Right ventricle myocardium inferior (tissue), 1 donor: ENCODE measurements around the gene ENO1. TPM values are rescaled to one million over a fixed set of nuclear protein-coding genes. Genes with fewer than 3 reads are reported as not detected.

Experiments used
- ATAC-seq: fragments of 200-7000 bp; cut with Tn5 transposase; one replicate; pipeline ENCODE4 v1.9.1; 2020; ENCODE audit warnings: mild to moderate bottlenecking, moderate library complexity
- DNase-seq: peaks from one replicate; pipeline ENCODE4 v3.0.0; 2021; ENCODE audit errors: missing footprints
- intact Hi-C: fragments of 100-400 bp; cut with DNase I; formaldehyde crosslinking; loops from one replicate; pipeline ENCODE4 v1.11.0; 2022
- total RNA-seq: library from RNA; stranded (reverse); fragmentation: NEBNext Ultra II Directional; extraction: Animal tissue kit (Norgen Biotek cat#: 25700); gene quantifications from one replicate; pipeline ENCODE4 v1.2.1, GENCODE V29; 2021
- donor health status: DM: no; HTN: yes; CAD: no; lungs with severe emphysema.

The ENO1 gene
- total RNA-seq, 1 donor from 2014 or later, result 169 TPM

DNA sequence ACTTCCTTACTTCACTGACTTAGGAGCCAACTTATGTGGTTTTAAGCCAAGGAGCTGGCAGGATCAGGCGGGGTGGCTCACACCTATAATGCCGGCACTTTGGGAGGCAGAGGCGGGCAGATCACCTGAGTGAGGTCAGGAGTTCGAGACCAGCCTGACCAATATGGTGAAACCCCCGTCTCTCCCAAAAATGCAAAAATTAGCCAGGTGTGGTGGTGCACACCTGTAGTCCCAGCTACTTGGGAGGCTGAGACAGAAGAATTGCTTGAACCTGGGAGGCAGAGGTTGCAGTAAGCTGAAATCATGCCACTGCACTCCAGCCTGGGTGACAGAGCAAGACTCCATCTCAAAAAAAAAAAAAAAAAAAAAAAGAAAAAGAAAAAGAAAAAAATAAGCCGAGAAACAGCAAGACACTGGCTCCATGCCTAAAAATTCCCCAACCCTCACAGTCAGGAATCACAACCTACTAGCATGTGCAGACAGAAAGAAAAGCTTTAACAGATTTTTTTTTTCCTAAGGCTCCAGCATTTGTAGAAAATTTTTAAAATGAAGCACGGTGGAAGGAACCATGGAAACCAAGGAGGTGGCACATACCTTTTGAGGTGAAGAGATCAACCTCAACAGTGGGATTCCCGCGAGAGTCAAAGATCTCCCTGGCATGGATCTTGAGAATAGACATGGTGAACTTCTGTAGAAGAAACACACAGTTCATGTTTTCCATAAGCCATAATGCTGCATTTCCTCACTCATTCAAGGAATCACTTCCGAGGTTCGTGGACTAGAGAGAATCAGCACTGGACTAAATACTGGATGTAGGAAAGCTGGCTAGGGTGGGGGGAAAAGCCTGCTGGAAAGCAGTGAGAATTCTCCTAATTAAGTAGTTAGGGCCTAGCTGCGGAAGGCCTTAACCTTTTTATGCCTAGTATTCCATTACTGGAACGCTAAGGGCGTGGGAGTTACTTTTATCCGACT, 4.0 kb downstream of the ENO1 start:
- intact Hi-C loops, result no loop called here
- ATAC-seq (no peak), DNase-seq (no peak)

DNA sequence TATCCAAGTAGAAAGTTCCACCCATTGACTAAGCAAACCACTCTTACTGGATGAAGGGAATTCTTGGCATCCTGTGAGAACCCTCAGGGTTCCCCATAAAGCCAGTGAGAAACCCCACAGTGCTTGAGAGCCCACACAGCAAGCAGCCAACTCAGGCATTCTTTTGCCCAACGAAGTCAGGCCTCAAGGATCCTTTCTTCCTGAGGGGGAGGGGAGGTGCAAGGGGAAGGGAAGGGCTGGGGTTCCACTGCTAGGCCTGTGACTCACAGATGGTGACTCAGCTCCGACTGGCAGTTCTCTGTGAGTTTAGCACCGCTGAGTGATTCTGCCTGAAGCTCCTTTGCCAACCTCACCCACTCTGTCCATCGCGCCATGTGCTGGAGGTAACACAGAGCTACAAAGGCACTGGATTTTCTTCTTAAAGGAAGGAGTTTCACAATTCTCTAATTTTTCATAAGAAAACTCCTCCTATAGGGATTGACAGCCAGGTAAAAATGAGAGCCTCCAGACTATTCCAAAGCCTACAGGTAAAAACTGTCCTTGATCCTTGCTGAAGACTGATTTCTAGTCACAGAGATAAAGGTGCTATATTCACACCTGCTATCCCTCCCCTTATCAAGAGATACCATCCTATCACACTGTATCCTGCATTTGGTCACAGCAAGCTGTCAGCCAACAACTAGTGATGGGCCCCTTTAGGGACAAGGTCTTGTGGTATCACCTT, 4.8 kb downstream of the ENO1 start:
- ATAC-seq, result peak; percentile 26
- peak; percentile 86 for DNase-seq
- intact Hi-C loops, result no loop called here

DNA sequence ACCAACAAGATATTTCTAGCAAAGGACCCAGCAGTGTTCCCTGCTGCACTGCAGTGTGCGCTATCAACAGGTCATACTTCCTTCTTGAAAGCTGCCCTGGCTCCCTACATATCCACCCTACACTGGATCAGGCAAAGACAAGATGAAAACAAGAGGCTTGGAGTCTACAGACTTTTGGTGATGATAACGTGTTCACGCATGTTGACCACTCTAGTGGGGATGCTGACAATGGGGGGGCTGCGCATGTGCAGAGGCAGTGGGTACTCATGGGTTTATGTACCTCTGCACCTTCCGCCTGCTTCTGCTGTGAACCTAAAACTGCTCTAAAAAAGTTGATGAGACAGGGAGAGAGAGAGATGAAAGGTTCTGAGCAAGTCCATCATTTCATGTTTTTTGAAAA, 5.5 kb downstream of the ENO1 start:
- intact Hi-C loops, result no loop called here
- ATAC-seq (no peak), DNase-seq (no peak)

DNA sequence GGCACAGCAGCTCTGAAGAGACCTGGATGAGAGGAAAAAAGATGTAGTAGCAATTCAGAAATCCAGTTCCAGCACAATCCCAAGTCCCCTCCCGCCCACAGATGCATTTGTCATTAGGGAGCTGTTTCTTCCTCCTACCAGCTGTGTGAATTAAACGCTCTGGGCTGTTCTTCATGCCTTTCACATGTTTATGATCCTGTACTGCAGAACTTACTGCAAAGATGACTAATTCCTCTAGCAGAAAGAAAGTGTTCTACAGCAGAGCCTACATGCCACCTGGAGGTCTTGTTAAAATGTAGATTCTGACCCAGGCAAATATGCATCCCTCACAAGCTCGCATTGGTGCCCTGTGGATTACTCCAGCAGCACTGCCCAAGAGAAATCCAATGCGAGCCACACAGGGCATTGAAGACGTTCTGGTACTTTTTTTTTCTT, 6.5 kb downstream of the ENO1 start:
- ATAC-seq (no peak), DNase-seq (no peak)
- intact Hi-C loops, result no loop called here

DNA sequence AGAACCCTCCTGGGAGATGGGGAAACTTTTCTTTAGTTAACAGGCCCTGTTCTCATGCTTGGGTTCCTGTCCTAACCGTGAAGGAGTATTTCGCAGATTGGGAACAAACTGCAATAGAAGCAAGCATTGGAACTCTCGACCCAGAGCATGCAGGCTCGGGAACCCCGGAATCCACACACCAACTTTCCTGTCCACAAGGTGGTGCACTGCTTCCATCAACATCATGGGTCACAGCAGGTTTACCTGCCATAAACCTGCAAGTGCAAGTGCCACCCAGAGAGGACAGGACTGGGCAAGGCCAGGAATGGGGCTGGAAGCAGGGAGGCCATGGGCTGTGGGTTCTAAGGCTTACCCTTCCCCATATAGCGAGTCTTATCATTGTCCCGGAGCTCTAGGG, 6.9 kb downstream of the ENO1 start:
- DNase-seq, result no peak
- intact Hi-C loops, result no loop called here
- no peak for ATAC-seq

DNA sequence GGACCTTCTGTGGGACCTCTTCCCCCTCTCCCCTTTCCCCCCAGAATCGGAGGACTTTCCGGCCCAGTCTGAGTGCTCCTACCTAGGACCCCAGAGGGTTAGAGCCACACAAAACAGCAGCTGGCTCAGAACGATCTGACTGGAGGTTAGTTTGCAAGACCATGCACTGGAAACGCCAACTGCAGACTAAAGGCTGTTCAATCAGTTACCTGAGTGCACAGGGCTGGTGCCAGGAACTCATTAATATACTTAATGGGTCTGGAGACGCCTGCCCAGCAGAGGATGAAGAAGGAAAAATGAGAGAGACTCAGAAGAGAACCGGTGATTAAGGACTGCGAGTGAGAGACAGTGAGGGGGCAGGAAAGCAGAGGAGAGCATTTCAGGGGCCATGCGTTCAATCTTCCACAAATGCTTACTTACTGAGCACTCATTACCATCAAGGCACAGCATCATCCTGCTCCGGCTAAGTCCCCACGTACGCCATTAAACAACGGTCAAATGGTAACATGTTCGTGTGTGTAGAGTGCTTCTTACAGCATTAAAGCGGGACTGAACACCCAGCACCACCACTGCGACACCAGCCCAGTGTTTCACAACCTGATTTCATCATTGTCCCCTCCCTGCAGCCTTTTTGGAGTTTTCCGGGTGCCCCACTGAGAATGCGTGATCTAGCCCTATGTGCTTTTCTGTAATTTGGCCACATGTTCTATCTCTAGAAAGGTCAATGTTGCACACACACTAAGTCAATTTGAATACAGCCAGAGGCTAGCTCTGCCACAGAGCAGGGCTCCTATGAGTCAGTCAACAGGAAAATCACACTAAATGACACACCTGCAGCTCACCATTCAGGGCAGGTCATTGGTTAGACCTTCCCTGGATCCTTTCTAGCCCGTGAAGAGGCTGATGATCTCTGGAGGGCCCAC, 7.6 kb downstream of the ENO1 start:
- ATAC-seq, result no peak
- no peak for DNase-seq
- intact Hi-C loops, result no loop called here

DNA sequence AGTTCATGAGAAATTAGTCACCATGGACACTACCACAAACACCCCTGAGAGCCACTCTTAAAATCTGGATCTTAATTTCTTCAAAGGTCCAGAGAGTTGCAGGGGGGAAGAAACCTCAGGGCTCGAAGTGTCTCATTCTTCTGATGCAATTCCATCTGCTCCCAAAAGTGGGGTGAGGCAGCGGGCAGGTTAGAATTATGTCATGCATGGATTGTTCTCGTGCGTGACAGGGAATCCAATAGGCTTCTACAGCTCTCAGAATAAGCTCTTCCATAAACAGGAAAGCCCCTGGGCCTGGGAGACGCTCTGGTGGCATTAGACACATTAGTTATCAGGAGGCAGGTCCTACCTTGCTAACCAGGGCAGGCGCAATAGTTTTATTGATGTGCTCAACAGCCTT, 8.4 kb downstream of the ENO1 start:
- DNase-seq (no peak), ATAC-seq (no peak)
- intact Hi-C loops, result no loop called here

DNA sequence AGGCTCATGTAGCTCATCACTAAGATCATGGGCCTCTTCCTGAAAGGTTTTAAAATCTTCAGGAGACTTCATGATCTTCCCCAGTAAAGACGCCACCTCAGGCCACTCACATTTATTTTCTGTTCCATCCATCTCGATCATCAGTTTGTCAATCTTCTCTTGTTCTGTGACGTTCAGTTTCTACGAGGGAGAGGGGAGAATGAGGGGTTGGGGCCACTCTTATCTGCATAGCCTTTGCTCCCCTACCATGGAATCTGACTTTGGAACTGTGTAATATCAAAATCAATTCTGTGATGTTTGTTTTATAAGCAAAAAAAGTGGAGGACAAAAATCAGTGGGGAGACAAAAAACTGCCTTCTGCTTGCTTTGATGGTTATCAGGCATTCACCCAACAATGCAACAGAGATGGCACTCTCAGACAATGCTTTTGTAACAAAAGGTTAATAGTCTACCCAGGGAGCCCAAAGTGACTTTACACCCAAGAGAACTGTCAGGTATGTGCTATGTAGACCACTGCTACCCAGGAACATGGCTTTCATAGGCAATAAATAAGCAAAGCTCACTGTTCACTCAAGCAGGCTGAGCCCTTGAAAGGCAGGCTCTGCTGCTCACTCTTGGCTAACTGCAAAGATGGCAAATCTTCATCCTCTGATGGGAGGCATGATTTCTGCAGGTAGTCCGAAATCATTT, 10.5 kb downstream of the ENO1 start:
- DNase-seq, result no peak
- ATAC-seq, result no peak
- intact Hi-C loops, result no loop called here

DNA sequence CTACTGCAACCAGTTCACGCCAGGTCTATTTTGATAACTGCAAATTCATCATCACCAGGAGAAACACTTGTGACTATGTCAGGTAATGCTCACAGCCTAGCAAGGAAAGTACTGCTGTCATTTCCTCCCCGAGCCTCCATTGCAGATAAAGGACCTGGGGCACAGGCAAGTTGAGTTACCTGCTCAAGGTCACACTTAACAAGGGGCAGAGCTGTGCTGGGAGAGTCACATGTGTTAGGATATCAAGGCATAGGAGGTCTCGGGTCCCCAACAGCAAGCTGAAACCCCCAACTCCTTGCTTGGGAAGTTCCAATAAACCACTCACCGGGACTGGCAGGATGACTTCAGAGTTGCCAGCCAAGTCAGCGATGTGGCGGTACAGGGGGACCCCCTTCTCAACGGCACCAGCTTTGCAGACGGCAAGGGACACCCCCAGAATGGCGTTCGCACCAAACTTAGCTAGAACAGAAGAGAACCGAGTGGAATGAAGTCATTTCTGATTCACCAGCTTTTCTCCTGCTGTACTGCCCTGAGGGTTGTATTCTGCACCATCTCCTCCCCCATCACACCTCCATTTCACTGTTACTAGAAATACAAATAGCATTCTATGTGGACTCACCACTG, 11.6 kb downstream of the ENO1 start:
- DNase-seq (no peak), ATAC-seq (no peak)
- intact Hi-C loops, result no loop called here

DNA sequence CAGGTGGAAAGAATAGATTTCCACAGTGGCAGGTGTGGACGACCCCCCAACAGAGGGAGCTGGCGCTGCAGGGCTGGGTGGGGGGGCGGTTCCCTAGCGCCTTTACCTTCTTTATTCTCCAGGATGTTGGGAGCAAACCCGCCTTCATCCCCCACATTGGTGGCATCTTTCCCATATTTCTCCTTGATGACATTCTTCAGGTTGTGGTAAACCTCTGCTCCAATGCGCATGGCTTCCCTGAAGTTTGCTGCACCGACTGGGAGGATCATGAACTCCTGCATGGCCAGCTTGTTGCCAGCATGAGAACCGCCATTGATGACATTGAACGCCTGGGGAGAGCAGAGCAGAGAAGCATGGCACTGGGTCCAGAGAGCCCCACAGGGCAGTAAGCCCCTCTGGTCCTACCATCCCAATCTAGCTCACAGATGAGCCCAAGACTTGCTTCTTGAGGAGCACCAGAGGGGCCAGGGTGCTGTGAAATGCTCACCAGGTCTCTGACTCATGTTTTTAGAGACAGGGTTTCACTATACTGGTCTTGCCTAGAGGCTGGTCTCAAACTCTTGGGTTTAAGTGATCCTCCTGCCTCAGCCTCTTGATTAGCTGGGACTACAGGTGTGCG, 12.2 kb downstream of the ENO1 start:
- intact Hi-C loops, result no loop called here
- no peak for DNase-seq

DNA sequence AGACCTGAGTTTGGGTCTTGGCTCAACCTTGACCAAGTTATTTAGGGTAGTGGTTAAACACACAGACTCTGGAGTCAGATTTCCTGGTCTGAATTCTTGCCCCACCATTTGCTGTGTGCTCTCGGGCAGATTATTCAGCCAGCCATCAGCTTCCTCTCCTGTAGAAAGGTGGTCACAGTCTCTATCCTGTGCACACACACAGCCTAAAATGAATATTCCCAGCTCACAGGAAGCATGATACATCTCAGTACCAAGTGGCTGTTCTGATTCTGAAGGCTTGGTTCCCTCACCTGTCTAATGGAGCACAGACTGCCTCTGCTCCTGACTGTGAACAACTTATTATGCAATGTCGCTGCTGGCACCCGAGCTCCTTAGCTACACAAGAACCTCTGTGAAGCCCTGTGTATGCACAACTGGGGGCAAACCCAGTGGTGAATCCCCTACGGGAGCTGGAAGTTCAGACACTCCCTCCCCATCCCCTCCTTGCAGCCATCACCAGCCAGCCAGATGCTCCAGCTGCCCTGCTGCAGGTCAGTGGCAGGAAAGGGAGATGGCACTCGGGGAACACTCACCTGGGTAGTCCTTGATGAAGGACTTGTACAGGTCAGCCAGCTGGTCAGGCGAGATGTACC, 13.7 kb downstream of the ENO1 start:
- no peak for ATAC-seq
- intact Hi-C loops, result no loop called here
- no peak for DNase-seq

More for the DNA sequence above, 12.2 kb downstream of the ENO1 start:
- ATAC-seq, result no peak

DNA sequence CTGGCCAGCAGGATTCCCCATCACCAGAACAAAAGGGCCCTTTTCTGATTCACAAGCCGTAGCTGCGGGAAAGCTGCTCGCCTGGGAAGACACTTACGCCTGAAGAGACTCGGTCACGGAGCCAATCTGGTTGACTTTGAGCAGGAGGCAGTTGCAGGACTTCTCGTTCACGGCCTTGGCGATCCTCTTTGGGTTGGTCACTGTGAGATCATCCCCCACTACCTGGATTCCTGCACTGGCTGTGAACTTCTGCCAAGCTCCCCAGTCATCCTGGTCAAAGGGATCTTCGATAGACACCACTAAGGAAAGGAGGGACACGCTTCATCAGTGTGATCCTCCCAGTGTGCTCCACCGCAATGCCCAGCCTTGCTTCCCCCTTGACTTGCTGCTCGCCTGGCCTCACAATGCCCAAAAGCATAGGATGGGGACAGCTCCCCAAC, 14.7 kb downstream of the ENO1 start:
- intact Hi-C loops, result no loop called here
- ATAC-seq (no peak), DNase-seq (no peak)

DNA sequence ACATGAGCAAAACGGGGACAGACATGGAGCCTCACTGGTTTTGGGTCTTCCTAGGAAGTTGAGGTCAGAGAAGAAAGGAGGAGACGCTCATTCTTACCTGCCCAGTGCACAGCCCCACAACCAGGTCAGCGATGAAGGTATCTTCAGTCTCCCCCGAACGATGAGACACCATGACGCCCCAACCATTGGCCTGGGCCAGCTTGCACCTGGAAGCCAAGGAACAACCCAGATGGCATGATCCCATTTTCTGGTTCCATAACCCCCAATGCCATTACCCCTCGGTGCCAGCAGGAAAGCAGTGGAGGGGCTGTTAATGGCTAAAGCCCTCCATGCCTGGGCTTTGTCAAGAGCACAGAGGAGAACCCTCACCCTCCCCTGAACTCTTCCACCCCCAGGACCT, 15.3 kb downstream of the ENO1 start:
- ATAC-seq, result no peak
- intact Hi-C loops, result no loop called here

DNA sequence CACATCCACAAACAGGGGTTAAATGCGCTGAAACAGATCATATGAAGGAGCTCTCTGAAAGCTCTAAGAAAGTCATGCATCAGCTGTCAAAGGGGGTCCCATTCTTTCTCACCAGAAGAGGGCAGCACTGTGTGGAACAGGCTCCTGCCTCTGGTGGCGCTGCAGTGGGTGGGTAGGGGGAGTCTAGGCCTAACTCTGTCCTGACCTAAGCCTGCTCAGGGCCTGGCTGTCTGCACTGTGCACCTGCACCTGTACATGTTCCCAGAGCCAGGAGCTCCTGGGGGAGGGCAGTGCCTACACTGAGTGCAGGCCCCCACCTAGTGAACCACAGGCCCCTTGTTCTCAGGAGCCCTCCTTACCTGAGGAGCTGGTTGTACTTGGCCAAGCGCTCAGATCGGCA, 16.0 kb downstream of the ENO1 start:
- DNase-seq (no peak), ATAC-seq (no peak)
- intact Hi-C loops, result no loop called here

More for the DNA sequence above, 15.3 kb downstream of the ENO1 start:
- no peak for DNase-seq

DNA sequence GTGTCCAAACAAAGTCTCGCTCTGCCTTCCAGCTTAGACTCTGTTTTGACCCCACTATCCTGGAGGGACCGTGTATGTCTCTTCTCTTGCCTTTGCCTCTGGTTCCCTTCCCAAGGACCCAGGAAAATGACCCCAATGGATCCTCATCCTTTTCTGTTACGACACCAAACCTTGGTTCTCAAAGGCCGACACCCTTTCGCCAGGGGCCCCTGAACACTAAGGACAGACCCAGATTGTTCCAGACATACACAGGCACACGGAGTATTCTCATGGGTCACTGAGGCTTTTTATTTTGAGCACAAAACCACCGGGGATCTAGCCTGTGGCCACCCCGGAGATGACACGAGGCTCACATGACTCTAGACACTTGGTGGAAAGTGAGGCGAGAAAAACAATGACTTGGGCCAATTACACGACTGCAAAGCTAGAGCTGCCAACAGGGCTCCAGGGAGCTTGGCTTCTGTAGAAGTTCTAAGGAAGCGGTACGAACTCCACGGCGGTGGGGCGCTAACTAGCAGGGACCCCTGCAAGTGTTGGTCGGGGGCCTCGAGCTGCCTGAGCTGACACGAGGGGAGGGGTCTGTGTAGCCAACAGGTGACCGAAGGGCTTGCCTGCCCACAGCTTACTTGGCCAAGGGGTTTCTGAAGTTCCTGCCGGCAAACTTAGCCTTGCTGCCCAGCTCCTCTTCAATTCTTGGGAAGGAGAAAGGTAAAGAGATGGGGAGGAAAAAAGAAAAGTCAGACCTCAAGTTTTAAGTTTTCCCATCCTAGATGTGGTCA, 17.6 kb downstream of the ENO1 start:
- intact Hi-C loops, result no loop called here
- no peak for DNase-seq
- ATAC-seq, result no peak

DNA sequence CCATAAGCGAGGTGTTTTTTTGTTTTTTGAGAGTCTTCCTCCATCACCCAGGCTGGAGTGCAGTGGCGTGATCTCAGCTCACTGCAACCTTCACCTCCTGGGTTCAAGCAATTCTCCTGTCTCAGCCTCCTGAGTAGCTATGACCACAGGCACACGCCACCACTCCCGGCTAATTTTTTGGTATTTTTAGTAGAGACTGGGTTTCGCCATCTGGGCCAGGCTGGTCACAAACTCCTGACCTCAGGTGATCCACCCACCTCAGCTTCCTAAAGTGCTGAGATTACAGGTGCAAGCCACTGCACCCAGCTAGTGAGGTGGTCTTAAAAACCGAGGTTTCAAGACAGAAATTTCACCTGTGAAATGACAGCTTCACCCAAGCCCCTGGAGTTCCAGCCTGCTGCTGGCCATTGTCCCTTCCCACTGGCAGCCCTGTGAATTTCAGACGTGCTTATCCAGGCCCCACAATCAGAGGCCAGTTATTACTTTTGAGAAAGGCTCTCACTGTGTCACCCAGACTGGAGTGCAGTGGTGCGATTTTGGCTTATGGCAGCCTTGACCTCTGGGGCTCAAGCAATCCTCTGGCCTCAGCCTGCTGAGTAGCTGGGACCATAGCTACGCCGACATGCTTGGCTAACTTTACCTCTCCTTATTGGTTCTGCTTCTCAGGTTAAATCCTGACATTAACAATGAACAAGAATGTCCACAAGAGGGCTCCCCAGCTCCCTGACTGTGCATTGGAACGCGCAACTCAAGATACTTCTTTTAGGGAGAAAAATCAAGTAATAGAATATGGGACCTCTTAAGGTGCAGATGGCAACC, 19.4 kb downstream of the ENO1 start:
- DNase-seq (no peak), ATAC-seq (peak; percentile 31)
- intact Hi-C loops, result no loop called here
